ENCODE measurements around the gene OR2T27.

DNA sequence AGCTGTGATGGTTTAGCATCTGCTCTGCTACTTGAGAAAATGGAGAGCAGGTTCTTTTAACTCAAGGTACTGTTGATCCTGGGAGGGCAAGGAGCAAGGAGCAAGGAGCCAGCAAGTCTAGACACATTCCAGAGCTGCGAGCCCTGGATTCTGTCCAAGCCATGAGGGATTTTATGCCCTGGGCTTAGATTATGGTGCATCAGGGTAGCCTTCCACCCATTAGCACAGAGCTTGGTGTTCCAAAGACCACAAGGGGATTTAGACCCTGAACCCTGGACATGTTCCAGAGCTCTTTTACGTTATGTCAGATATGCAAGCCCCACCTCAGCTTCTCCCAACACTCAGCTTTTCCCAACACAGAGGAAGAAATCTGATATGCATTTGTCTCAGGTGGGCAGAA, 49.3 kb upstream of the OR2T27 start:
- TF ChIP-seq, protein P1, sequence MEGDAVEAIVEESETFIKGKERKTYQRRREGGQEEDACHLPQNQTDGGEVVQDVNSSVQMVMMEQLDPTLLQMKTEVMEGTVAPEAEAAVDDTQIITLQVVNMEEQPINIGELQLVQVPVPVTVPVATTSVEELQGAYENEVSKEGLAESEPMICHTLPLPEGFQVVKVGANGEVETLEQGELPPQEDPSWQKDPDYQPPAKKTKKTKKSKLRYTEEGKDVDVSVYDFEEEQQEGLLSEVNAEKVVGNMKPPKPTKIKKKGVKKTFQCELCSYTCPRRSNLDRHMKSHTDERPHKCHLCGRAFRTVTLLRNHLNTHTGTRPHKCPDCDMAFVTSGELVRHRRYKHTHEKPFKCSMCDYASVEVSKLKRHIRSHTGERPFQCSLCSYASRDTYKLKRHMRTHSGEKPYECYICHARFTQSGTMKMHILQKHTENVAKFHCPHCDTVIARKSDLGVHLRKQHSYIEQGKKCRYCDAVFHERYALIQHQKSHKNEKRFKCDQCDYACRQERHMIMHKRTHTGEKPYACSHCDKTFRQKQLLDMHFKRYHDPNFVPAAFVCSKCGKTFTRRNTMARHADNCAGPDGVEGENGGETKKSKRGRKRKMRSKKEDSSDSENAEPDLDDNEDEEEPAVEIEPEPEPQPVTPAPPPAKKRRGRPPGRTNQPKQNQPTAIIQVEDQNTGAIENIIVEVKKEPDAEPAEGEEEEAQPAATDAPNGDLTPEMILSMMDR (IDR thresholded peaks at IDR 0.05) = no peak
- TF ChIP-seq POLR2A (IDR thresholded peaks at IDR 0.05) = no peak
